A172 (cell line): Measurements from ENCODE around the gene EPHA6. TPM values are rescaled to one million over a fixed set of nuclear protein-coding genes. Genes with fewer than 3 reads are reported as not detected.

Experiments used
- DNase-seq: peaks from one replicate; pipeline ENCODE4 v3.0.0-alpha.2; 2015; ENCODE audit warnings: low spot score
- total RNA-seq: library from RNA; depleted of rRNA; stranded (reverse); fragments of >200 nt; shearing (Covaris generic); gene quantifications from 2 replicates; pipeline ENCODE4 v1.2.3, GENCODE V29; 2014

The EPHA6 gene
- total RNA-seq, 1 experiment from 2014 or later: not detected

DNA sequence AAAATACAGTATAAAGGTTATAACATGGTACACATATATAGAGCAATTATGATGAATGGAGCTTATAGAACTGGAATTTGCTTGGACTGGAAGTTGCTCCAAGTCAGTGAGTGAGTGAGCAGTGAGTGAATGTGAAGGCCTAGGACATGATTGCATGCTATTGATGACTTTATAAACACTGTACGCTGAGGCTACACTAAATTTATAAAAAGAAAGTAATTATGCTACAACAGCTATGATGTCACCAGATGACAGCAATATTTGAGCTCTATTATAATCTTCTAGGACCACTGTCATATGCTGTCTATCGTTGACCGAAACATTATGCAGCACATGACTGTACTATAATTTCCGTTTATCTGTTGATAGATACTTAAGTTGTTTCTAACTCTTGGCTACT is 463.3 kb downstream of the EPHA6 start:
- DNase-seq: no peak

DNA sequence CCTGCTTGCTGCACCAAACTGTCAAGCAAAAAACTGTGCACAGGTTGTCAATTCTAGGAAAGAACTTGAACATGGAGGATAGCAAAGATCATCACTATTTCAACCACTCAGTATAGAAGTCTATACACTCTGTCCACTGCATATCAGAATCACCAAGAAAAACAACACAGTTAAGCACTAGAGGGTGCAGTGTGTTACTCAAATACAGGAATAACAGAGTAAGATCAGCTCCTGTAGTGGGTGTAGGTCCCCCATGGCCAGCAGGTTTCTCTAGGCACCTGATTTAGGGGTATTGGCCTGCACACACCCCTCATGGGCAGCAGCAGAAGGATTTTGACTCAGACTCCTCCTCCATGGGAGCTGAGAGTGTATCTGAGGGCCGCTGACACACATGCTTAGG is 464.1 kb downstream of the EPHA6 start:
- DNase-seq: no peak

DNA sequence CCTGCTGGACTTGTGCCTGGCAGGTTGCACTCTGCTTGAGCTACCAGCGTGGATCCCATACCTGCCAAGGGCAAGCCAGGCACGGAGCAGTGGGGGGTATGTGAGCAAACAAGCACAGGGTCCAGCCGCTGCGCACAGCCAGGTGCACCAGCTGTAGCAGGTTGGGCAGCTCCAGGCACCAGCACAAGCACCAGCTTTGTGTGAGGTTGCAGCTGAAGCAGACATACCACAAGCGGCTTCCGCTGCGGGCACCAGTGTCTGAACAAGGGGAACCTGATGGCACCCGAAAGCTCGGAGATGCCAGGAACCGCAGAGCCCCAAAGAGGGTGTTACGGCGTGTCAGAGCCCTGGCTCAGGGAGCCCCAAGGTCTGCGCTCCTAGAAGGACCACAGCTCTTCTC is 477.5 kb downstream of the EPHA6 start:
- DNase-seq: no peak

DNA sequence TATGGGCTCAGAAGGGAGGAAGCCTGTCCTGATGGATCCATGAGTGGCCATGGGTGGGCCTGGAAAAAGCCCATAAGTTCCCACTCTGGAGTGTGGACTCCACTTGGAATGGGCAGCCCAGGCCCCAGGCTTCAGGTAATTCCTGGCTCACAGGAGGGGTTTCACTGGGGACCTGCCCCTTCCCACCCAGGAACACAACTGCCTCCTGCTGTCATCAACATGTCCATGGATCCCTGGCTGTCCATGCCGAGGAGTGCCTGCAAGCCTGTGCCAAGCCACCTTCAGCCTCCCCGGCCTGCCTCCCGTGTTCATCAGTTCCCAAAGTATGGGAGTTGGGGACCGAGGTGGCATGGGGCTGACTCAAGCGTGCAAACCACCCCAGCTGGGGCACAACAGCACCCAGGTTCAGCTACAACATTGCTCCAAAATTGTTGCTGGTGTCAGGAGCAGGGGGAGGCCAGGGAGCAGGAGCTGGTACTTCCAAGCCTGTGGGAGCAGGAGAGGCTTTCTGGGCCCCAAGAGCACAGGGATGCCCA is 479.3 kb downstream of the EPHA6 start:
- no peak for DNase-seq

DNA sequence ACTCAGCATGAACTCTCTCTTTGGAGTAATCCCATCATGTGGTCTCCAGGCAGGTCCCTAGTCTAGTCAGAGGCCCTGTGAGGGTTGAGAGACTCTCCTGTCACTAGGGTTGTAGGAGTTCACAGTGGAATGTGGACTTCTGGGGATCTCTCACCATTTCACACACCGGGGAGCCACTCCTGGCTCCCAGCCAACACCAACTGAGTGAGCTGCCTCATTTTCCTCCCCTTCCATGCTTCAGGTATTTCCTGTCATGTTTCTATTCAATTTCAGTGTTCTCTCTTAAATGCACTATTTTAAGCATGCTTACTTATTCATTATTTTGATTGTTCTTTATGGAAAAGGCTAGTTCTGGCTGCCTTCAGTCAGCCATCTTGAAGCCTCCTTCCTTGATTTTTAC is 482.6 kb downstream of the EPHA6 start:
- no peak for DNase-seq

DNA sequence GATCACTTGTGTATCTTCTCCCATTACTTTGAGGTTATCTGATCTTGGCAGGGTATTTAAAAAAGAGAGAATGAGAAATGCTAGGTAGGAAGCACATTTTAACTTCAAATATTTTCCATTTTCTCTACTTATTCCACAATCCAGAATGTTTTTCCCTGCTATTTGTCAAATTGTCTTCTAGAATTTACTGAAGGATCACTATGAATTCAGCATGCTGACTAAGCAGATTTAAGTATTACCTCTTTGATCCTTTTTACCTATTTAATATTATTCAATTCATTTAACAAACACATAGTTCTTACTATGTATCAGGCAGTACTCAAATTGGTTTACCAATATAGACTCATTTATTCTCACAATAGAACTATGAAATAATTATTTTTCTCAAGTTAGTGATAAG is 486.7 kb downstream of the EPHA6 start:
- DNase-seq: no peak

DNA sequence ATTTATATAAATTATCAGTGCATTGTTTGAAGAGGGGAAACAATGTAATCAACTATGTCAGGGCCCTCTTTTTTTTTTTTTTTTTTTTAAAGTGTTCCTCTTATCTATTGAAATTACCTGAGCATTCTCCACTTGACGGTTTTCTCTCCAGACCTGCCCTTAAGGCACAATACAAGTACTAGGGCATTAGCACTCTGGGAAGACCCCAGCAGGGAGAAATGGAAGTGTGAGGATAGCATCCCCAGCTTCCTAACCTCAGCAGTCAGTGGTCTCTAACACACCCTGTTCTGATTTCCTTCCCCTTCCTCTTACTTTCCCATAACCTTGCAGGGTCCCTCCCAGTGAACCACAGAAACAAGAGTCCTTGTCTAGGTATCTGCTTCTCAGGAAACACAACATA is 491.8 kb downstream of the EPHA6 start:
- no peak for DNase-seq

DNA sequence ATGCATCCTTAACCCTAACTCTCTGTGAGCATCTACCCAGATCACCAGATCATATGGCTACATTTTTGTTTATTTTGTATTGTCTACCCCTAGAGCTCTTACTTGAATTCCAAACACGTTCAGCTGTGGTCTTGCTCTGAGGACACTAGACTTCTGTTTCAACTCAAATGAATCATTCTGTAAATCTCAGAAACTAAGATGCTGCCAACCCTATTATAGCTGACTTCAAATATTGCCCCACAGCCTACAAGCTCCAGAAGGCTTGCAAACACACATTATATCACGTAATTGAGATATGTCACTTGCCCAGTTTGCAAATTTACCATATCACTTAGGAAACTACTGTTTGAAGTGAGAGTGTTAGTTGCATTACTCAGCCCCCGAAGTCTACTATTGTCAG is 524.0 kb downstream of the EPHA6 start:
- DNase-seq: no peak

DNA sequence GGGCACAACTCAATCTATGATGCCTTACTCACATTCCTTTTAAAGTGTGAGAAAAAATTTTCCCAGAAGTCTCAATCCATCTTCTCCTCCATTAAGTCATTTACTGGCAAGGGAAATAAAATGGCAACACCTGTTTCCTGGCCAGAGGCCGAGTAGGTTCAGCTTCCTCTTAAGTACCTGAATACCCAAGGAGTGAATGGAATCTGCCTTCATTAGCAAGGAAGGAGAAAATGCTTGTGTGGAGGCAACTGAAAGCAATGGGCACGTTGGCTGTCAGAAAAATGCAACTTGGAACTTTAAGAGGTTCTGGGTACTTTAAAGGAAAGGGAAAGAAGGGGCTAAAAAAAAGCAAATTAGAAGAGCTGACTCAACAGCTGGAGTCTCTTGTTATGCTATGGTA is 526.5 kb downstream of the EPHA6 start:
- no peak for DNase-seq

DNA sequence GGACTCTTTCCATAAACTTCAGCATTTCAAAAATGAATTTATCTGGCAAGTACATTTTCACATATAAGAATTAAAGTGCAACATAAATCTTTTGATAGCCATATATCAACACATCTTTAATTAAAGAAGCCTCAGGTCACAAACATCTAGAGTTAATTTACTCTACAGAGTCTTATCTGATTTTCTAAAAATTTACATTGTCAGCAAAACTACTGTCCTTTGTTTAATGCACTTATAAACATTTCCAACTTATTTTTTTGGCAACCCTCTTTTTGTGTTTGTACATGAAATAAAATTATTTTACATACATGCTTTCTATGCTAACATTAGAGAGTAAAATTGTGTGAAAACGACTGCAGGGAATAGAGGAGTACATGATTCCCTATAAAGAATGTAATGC is 533.4 kb downstream of the EPHA6 start:
- no peak for DNase-seq

DNA sequence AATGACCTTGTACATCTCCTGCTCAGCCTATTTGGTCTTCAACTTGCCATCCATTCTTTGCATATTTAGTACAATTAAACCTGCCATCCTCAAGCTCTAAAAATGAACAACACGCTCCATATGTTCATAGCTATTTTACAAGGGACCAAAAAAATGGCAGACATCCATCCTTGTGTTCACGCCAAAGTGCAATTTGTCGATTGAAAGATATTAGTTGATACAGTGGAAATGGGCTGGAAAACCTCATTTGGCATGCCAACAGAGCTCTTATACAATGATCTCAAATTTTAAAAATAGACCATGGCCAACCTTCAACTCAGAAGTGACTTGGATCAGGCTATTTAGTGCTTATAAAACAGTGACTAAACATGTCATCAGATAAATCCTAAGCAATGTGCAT is 536.6 kb downstream of the EPHA6 start:
- DNase-seq: no peak

DNA sequence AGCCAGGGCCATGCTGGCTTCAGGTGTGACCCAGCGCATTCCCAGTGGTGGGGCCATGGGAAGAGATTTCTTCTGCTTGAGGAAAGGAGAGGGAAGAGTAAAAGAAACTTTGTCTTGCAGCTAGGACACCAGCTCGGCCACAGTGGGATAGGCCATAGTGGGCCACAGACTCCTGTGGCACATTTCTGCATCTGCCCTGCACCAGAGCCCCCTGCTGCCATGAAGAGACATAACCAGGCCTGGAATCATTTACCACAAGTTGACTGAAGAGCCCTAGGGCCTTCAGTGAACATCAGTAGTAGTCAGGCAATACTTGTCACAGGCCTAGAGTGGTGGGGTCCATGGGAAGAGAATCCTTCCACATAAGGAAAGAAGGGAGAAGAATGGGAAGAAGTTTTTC is 538.8 kb downstream of the EPHA6 start:
- DNase-seq: no peak

DNA sequence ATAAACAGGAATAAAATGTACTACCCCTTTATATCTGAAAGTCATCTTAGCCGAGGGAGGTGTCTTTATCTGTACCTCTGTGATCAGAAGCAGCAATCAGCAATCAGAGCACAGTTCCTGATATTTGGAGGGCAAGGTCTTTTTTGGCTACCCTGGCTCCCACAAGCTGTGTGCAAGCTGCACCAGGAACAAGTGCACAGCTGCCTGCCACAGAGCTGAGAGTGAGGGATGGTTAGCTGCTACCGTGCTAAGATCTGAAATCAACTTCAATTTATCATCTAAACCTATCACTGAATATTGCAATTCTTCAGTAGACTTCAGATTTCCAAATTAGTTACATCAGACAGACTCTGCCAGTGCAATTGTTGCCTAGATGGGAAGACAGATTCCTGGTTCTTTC is 545.6 kb downstream of the EPHA6 start:
- no peak for DNase-seq

DNA sequence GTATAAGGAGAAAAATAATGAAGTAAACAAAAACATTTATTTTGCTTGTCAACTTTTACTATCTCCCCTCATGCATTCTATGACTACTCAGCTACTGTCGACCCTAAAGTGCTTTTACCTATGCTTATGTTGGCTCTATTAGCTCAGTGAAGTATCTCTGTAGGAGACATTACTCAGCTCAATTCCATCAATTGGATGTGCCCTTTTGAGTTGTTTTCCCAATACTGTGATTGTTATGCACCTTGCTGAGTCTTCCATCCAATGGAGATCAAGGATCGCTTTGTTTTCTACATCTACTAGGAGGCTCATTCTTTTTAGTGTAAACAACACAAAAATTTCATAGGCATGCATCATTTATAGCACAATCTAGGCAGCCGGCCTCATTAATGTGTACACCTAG is 546.4 kb downstream of the EPHA6 start:
- no peak for DNase-seq

DNA sequence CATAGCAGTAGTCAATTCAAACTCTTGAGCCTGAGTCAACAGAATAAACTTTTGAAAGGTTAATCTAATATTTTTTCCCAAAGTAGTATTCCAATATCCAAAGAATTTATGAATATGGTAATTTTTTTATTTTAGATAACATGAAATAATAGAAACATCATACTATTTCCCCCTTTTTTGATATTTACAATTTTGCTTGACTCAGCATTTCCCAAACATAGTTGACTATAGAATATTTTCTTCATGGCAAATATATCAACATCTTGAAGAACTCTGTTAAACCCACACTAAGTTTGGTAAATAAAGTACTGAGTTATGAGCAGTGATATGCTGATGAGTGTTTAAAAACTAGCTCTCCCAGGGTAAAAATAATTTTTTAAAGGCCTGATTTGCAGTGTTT is 570.2 kb downstream of the EPHA6 start:
- DNase-seq: no peak

DNA sequence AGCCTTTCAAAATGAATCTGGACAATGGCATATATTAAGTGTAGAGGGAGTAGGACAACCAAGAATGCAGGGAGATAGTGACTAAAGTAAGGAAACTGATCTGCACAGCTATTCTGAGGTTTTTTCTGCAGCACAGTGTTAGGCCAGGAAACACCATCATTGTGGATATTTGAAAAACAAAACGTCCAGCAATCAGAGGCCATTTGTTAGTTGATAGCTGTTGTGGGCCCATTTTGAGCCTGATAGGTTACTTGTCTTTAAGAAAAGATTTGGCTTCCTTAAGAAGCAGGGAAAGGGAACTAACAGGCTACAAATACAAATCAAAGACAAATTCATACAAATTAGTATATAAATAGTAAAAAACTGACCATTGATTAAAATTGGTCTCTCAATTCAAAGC is 574.4 kb downstream of the EPHA6 start:
- DNase-seq: no peak

DNA sequence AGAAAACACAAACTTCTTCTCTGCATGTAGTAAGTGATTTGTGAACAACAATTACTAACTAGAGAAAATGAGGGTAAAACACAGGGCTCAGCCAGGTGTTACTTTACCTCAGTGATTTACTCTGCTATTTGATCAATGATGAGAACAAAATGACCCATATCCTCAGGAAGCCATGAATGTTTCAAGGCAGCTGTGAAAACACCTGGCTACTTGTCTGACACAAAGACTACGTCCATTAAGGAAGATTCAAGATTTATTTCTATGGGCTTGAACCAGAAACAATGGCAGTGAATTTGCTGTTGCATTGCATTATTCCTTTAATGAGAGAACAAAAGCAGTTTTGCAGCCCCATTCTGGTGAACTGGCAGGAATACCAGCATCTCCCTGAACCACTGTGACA is 575.5 kb downstream of the EPHA6 start:
- DNase-seq: no peak

DNA sequence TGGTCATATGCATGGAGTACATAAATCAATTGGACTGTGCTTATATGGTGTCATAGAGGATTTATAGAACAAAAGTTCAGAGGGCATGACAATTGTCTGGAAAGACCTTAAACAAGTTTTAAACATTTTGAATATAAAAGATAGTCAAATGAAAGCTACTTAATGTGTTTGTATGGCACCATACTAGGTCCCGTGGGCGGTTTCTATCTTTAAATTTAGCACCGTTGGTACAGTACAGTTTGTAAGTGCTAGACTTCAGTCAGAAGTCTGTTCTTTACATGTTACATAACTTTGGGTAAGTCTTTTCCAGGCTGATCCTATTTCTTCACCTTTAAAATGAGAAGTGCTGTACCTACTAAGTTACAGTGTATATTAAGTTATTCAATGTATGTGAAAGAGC is 576.8 kb downstream of the EPHA6 start:
- no peak for DNase-seq

DNA sequence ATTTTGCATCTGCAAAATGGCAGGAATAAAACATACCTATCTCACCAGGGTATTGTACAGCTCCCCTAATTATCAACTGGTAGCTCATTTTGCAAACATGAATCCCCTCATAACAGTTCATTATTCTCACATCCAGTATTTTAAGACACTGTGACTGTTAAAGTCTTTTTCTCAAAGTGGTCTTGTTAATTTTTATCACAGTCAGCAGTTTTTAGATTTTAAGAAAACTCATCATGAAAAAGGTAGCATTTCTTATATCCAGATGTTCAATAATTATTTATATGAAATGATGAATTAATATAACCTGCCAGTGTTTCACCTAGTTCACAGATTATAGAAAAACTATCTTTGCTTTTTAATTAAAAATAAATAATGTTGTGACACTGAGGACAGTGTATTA is 595.2 kb downstream of the EPHA6 start:
- DNase-seq: no peak

DNA sequence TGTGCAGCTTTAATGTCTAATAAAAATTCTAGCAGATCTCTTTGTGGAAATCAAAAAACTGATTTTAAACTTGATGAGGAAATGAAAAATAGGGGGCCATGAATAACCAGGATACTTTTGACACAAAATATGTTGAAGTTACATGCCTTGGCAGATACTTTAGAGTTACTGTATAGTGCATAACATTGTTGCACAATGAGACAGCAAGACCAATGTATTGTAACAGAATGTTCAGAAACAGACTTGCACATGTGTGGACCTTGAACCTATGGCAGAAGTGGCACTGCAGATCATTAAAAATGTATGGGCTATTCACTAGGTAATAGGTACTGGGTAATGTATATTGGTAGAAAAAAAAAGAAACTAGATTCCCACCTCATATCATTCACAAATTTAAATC is 607.2 kb downstream of the EPHA6 start:
- no peak for DNase-seq

DNA sequence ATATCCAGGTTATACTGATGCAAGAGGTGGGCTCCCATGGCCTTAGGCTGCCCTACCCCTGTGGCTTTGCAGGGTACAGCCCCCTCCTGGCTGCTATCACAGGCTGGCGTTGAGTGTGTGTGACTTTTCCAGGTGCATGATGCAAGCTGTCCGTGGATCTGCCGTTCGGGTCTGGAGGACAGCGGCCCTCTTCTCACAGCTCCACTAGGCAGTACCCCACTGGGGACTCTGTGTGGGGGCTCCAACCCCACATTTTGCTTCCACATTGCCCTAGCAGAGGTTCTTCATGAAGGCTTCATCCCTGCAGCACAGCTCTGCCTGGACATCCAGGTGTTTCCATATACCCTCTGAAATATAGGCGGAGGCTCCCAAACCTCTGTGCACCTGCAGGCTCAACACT is 610.6 kb downstream of the EPHA6 start:
- DNase-seq: no peak

DNA sequence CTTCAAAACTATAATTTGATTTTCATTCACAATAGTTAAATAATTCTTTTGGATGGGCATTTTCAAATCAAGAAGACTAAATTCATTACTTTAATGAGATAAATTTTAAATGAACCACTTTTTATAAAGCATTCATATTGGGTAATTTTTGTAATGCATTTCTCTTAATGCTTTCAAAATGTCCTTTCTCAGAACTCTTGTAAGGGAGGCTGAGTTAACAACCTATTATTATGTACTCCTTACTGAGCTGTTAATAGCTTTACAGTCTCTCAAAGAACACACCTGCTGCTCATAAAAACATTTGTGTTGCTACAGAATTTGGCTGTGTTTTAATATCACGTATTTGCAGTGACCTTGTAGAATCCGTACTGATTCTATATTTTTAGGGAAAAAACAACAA is 616.2 kb downstream of the EPHA6 start:
- no peak for DNase-seq

DNA sequence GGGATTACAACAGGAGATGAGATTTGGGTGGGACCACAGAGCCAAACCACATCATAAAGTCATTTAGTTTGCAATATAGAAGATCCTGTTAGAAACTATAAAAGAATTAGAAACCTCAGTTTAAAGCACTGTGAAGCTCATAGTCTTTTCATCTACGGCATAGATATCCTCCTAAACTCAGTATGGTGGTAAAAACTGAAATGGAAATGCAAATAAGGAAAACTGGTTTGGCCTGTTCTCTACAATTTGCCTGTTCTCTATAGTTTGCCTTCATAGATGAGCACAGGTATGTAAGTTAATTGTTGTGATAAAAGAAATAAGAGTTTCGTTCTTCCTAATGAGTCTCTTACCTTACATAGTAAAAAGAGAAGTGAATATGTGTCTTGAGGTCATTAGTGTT is 618.5 kb downstream of the EPHA6 start:
- no peak for DNase-seq

DNA sequence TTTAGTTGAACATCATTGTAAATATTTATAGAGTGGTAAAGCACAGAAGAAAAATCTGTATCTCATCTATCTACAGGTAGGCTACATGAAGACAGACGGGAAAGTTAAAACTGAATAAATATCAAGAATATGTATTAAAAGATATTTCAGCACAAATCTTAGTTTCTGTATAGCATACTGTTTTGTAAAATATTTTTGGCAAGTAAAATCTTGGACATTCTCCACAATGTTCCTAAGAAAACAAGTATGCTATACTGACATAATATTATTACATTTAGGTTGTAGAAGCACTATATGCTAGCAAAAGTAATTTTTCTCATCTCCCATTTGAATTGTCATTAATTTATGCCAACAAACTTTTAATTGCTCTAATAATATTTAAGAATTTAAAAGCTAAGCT is 623.7 kb downstream of the EPHA6 start:
- no peak for DNase-seq

DNA sequence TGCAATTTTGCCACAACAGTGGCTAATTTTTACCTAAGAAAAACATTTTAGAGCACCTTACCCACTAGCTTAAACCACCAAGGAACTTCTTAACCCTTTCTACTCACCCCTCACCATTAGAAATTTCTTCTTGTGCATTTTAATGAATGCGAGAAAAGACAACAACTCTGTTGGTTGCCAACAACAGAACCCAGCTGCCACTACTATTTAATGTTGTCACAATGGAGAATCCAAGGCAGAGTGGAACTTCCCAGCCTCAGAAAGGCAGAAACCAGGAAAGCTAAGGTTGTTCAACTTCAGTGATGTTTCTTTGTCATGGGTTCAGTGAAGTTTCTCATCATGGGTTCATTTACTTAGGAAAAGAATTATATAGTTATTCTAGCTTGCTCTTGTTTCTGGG is 625.0 kb downstream of the EPHA6 start:
- DNase-seq: no peak
